ENCODE data around the gene CERT1.
"Not testable (repeated sequence)": the region's sequence is repeated elsewhere in the genome, so short reads cannot be mapped to it uniquely, and the experiment has no call there.

CERT1 gene

DNA sequence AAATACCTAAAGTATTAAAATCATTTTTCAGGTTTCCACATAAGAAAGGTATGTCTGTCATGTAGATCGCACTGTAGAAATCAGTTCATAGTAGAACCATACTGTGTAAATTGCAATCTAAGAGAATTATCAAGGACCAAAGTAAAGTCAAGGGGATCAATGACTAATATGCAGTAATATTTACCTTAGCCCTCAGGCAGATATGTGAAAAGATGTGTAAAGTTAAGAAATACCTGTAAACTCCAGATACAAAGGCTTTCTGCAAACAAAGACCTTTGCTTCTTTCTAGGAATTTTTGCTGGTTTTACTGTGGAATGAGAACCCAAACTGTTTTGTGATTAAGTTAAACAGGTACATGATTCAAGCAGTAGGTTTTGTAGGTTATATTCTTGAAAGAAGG lies 11.8 kb upstream of the CERT1 start:
- no peak for DNase-seq

DNA sequence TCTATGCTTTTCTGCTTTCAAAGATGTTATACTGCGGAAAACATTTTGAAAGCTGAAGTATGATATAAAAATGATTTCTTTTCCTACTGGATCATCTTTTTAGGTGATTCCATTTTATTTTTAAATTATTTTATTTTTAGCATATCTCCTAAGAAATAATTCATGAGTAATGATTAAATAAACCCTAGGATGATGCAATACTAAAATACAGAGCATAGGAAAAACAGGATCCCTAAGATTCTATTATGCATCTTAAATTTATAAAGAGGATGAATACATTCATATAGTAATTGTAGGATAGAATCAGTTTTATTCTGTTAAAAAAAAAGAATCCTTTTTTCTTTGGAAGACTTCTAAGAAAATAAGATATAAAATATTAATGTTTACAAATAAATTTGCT lies 11.1 kb upstream of the CERT1 start:
- DNase-seq = no peak

DNA sequence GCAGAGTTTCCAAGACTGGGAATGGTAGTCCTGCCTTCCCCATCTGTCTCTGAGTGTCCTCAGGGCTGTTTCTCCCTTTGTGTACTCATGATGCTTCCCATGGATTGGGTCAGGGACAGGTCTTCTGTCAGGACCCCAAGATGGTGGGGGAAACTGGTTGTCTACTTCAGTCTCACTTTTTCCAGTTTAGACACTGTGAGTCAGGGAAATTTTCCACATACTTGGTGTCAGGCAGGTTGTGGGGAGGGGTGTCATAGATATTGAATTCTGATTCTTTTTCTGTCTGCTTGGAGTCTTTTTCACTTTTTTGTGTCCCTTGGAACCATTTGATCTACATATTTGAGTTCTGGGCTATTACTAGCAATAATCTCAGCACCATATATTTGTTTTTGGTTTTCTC lies 10.6 kb upstream of the CERT1 start:
- DNase-seq = peak; percentile 41

DNA sequence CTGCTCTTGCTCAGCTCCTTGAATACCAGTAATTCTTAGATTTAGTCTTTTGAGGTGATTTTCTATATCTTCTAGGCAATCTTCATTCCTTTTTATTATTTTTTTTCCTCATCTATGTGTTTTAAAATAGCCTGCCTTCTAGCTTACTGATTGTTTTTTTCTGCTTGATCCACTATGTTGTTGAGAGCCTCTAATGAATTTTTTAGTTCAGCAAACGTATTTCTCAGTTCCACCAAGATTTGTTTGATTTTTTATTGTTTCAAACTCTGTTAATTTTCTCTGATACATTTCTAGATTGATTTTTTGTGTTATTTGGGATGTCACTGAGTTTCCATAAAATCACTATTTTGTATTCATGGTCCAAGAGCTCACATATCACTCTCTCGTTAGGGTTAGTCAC lies 9.8 kb upstream of the CERT1 start:
- no peak for DNase-seq

DNA sequence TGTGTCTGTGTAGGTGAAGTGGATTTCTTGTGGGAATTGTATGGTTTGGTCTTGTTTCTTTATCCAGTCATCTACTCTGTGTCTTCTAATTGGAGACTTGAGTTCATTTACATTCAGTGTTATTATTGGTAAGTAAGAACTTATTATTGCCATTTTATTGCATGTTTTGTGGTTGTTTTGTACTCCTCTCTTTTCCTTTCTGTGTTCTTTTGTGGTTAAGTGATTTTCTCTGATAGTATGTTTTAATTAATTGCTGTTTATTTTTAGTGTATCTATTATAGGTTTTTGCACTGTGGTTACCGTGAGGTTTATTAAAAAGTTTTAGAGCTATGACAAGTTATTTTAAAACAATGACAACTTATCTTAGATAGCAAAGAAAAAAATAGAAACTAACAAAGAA lies 8.3 kb upstream of the CERT1 start:
- no peak for DNase-seq

DNA sequence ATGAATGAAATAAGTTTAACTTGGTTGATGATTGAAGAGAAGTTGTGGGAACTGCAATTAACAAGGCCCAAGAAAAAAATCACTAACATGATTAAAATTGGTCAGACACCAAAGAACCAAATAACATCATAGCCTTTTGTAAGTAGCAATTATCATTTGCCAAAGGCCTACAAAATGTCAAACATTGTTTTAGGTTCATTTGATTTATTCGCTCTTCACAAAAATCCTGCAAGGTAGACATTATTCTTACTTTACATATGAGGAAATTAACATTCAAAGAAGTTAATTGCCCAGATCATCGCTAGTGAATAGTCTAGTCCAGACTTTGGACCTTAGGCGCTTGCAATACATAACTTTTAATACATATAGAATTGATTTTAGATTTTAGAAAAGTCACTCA lies 2.9 kb upstream of the CERT1 start:
- DNase-seq = no peak

DNA sequence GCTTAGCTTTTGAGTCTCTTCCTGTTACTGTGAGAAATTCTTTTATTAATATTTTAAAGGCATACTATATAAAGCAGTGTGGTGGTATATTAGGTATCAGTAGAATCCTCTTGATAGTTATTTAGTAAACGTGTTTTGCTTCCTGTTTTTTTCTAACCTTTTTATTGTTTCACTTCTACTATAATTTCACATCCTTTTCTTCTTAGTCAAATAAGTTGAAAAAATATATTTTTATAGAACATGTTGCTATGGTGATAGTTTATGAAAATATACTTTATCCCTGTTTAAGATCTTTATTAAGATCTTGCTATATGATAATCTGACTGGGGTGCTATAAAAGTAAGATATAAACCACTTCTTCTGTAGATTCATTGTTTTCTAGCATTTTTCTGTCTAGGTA lies 2.4 kb upstream of the CERT1 start:
- DNase-seq = no peak

DNA sequence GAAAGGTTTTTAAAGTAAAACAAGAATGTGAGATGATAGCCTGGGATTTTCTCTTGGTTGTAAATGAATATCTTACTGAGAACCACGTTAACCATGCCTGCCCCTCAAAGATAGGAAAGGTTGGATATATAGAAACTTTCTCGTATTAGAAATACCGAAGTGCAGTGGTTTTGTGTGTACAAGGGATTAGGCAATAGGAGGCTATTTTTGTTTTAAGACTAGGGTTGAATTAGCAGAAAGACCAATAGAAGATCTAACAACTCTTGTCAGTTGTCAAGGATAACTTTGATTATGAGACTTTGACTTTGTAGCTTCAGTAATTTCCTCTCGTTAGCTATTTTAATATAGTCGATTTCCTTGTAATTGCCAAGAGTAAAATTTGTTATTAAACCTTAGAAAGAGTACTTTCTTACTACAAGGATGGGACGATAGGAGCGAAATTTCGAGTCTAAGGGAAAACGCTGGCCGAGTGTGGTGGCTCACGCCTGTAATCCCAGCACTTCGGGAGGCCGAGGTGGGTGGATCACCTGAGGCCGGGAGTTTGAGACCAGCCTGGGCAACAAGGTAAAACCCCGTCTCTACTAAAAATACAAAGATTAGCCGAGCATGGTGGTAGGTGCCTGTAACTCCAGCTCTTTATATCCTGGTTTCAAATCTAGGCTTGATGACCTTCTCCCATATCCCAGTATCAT lies 1.1 kb upstream of the CERT1 start:
- DNase-seq = peak; percentile 12

DNA sequence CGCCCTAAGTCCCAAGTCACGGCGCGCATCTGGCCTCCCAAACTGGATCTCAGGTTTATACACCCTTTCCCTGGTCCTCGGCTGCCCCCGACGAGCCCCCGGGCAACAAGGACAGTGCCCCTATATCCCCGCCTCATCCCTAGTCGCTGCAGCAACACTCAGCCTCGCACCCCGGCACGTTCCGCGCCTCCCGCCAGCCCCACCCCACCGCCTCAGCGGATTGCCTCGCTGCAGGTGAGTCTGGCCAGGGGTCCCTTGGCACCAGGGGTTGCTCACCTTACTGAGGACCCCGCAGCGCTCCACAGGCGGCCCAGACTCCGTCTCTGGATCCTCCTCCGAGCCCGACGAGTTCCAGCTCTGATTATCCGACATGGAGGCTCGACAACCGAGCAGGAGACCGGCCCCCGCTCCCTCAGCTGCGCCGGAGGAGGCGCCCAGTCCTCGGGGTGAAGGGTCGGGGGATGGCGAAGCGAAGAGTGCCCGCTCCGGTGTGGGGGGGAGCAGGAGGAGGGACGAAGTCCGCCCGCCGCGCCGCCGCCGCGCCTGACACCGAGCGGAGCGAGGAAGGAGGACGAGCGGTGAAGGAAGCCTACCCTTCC lies 494 bp downstream of the CERT1 start:
- DNase-seq = no peak

DNA sequence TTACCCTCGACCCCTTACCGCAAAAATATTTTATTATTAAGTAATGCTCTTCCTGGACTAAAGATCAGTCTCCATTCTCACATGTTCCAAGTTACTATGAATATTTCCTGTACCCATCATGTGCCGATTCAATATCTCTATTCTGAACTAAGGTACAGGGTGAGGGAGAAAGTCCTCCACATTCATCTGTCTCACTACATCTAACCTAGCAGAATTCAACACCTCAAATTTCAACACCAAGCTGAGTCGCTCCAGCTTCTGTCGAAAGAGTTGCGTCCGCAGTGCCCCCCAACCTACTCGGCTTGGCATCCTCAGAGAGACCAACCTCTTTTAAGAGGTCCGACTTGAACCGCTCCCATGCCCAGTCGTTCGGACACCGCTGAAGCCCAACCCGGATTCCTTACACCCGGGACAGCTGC lies 1.0 kb downstream of the CERT1 start:
- peak; percentile 23 for DNase-seq

DNA sequence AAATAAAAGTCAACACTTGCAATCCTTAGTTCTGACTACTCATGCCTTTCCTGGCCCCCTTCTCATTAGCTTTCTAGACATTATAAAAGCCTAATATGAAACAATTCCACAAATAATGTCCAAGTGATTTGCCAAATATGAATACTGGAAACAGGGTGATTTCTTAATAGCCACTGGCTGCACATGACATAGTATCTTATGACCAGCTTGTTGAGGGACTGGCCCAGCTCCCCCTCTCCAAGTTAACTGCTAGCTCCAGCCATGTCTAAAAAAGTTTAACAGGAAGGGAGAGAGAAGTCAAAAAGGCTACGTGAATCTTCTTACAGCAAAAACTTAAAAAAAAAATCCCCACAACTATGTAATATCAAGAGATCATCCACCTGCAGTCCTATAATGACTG lies 1.5 kb downstream of the CERT1 start:
- peak; percentile 11 for DNase-seq

DNA sequence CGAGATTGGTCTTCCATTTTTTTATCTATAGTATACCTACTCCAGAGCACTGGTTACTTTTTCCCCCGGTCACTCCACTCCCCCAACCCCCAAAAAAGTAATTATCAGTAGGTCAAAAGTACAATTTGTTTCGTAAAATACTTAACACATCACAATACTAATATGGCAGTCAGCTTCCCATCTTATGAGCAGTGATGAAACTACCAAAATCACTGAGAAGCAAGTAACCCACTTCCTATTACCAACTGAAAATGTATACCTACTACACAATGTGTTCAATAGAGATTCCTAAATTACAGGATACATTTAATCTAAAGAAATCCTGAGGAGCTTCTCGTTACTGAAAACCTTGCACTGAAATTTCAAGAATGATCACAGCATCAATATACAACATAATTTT lies 1.9 kb downstream of the CERT1 start:
- DNase-seq = no peak

DNA sequence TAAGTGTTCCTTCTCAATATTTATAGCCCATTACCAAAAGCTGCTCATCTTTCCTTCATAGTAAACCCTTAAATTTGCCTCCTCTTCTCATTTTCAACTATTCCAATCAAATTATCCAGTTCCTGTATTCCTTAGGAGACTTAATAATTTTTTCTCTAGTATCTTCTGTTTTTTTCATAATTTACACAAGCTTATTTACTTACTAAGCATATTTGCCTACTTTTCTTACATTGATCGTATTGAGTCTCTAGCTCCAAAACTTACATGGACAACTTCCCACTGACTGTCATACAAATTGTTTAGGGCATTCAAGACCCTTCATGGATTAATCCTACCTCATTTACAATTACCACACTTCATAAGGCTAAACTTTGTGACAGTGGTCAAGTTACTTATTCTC lies 3.6 kb downstream of the CERT1 start:
- no peak for DNase-seq

DNA sequence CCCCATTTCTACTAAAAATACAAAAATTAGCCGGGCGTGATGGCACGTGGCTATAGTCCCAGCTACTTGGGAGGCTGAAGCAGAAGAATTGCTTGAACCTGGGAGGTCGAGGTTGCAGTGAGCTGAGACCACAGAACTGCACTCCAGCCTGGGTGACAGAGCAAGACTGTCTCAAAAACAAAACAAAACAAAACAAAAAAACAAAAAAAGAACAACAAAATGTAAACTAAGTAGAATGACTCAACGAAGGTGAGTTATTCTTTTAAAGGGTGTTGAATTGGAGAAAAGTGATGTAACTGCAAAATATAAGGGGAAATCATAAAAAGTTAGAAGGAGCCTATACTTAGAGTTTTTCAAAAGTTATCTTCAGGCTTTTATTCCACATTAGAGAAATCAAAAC lies 6.3 kb downstream of the CERT1 start:
- DNase-seq = not testable (repeated sequence)

DNA sequence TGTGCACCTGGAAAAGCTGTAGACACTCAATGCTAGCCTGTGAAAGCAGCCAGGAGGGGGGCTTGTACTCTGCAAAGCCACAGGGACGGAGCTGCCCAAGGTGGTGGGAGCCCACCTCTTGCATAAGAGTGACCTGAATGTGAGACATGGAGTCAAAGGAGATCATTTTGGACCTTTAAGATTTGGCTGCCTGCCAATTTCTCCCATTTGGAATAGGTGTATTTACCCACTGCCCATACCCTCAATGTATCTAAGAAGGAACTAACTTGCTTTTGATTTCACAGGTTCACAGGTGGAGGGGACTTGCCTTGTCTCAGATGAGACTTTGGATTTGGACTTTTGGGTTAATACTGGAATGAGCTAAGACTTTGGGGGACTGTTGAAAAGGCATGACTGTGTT lies 12.6 kb downstream of the CERT1 start:
- DNase-seq = not testable (repeated sequence)

DNA sequence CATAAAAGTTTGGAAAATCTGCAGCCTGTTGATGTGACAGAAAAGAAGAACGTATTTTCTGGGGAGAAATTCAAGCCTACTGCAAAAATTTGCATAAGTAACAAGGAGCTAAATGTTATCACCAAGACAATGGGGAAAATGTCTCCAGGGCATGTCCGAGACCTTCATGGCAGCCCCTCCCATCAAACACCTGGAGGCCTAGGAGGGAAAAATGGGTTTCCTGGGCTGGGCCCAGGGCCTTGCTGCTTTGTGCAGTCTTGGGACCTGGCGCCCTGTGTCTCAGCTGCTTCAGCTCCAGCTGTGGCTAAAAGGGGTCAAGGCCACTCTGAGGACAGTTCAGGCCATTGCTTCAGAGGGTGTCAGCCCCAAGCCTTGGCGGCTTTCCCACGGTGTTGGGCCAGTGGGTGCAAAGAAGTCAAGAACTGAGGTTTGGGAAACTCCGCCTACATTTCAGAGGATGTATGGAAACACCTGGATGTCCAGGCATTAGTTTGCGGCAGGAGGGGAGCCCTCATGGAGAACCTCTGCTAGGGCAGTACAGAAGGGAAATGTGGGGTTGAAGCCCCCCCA lies 13.1 kb downstream of the CERT1 start:
- no peak for DNase-seq

DNA sequence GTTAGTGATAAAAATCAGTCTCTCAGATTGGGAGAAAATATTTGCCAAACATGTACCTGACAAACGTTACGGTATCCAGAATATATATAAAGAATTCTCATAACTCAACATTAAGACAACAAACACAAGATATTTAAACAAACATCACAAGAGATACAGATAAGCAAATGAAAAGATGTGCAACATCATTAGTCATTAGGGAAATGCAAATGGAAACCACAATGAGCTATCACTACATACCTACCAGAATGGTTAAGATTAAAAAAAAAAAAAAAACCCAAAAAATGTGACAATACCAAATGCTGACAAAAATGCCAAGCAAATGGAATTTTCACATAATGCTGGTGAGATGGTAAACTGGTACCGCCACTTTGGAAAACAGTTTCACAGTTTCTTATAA lies 15.4 kb downstream of the CERT1 start:
- DNase-seq = no peak

DNA sequence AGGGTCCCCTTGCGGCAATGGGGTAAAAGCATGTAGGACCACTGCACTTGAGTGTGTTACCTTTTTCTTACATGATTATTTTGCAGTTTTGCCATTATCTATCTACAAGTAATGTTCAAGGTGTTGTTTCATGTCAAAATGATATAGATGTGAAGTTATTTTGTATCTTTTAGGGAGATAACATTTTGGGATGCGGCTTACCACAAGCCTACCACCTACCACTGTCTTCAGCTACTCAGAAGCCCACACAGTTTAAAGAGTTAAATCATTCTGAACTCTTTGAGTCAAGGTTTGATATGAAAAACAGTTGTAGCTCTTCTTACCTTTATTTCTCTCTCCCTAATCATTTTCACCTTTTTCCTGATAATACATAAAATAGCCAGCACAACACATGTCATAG lies 19.8 kb downstream of the CERT1 start:
- no peak for DNase-seq

DNA sequence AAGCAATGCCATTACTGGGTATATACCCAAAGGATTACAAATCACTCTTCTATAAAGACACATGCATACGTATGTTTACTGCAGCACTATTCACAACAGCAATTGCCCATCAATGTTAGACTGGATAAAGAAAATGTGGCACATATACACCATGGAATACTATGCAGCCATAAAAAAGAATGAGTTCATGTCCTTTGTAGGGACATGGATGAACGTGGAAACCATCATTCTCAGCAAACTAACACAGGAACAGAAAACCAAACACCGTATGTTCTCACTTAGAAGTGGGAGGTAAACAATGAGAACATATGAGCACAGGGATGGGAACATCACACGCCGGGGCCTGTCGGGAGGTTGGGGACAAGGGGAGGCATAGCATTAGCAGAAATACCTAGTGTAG lies 21.6 kb downstream of the CERT1 start:
- not testable (repeated sequence) for DNase-seq

DNA sequence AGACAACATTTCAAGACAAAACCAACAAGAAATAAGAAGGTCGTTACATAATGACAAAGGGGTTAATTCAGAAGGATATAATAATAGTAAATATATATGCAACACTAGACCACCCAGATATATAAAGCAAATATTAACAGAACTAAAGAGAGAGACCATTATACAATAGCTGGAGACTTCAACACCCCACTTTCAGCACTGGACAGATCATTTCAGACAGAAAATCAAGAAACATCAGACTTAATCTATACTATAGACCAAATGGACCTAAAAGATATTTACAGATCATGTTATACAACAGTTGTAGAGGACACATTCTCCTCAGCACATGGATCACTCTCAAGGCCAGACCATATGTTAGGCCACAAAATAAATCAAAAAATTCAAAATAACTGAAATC lies 26.8 kb downstream of the CERT1 start:
- DNase-seq = no peak

DNA sequence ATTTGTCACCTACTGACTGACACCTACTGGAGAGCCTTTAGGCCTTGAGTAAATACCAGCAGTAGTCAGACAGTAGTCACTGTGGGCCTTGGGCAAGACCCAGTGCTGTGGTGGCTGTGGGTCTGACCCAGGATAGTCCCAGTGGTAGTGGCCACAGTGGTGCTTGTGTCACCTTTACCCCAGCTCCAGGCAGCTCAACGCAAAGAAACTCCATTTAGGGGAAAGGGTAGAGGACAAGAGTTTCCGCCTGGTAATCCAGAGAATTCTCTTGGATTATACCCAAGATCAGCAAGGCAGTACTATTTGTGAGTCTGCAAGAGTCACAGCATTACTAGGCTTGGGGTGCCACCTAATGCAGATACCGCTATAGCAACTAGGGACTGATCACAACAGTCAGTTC lies 28.9 kb downstream of the CERT1 start:
- DNase-seq = no peak

DNA sequence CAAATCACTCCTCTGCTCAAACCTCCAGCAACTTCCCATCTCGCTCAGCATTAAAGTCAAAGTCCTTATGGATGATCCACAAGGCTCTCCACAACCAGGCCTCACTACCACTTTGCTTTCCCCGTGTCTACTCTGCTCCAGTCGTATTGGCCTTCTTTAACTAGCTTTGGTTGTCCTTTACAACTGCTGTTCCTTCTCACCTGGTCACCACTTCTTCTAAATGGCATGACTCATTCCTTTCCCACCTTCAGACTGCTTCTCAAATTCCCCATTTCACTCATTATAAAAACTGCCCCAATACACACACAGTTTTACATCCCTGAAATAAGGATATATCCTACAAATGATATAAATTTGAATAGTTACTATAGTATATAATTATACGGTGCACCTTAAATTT lies 30.4 kb downstream of the CERT1 start:
- no peak for DNase-seq

DNA sequence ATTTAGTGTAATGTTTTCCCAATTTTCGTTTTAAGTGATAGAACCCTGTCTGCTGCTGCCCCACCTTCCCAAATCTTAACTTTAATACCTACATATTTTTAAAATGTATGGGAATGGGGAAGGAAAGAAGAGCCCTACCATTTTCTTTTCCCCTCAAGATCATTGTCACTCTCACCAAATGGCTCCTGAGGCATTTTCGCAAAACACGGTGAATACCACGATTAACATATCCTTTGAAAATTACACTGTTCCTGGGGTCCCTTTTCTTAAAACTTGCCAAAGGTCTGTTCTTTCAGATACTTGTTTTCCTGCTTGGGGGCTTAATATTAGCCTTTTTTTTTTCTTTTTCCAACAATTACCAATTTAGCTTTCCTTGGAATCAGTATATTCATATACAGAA lies 36.1 kb downstream of the CERT1 start:
- DNase-seq = no peak

DNA sequence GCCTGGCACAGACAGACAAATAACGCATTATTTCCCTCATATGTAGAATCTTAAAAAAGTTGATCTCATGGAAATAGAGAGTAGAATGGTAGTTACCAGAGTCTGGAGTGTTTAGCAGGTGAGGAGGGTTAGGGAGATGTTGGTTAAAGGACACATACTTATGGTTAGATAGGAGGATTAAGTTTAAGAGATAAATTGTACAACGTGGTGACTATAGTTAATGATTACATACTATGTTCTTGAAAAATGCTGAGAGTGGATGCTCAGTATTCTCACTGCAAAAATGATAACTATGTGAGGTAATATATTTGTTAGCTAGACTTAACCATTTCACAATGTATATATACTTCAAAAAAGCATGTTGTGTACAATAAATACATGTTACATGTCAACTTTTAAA lies 38.0 kb downstream of the CERT1 start:
- DNase-seq = no peak

DNA sequence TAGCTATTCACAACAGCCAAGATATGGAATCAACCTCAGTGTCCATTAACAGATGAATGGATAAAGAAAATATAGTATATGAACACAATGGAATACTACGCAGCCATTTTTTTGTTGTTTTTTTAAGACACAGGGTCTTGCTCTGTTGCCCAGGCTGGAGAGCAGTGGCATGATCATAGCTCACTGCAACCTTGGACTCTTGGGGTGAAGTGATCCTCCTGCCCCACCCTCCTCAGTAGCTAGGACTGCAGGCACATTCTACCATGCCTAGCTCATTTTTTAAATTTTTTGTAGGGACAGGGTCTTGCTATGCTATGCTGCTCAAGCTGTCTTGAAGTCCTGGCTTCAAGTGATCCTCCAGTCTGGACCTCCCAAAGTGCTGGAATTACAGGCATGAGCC lies 38.5 kb downstream of the CERT1 start:
- DNase-seq = no peak

All from fibroblast of skin of right biceps (primary cell).